GM18505 (cell line): ENCODE results near the gene DLX3.
"Not testable (repeated sequence)": the region's sequence is repeated elsewhere in the genome, so short reads cannot be mapped to it uniquely, and the experiment has no call there.

ENCODE experiments used
- ATAC-seq: cut with Tn5 transposase; IDR thresholded peaks from one replicate; pipeline ENCODE4 v1.9.1; 2021; ENCODE audit not compliant: unreplicated experiment
- POLR2A ChIP-seq: IDR thresholded peaks from 4 replicates; pipeline ENCODE4 v1.6.1; 2011; ENCODE audit warnings: borderline replicate concordance; ENCODE audit not compliant: insufficient read depth, insufficient read length; ENCODE audit errors: extremely low read depth

DLX3 gene

GRCh38 chr17:49995055-49995738 lies at the start of gene DLX3:
TSS of gene DLX3 (minus strand) at chr17:49995224. CDS start at chr17:49994998, 226 bp downstream.
- no peak for TF ChIP-seq POLR2A
- no peak for ATAC-seq

- no peak for TF ChIP-seq POLR2A
- no peak for ATAC-seq
These were observed 49.5 kb upstream of the DLX3 start for GRCh38 chr17:50044483-50044882.

GRCh38 chr17:50043290-50044148 lies 48.5 kb upstream of the DLX3 start:
- TF ChIP-seq POLR2A, result no peak

GRCh38 chr17:50042211-50042610 lies 47.2 kb upstream of the DLX3 start:
- ATAC-seq, result no peak
- no peak for TF ChIP-seq POLR2A

More at GRCh38 chr17:50043290-50044148, 48.5 kb upstream of the DLX3 start:
- no peak for ATAC-seq

- ATAC-seq, result not testable (repeated sequence)
These were observed 45.5 kb upstream of the DLX3 start for GRCh38 chr17:50040496-50040895.

- no peak for ATAC-seq
- TF ChIP-seq POLR2A, result no peak
These were observed 44.0 kb upstream of the DLX3 start for GRCh38 chr17:50039058-50039457.

- TF ChIP-seq POLR2A, result no peak
These were observed 42.5 kb upstream of the DLX3 start for GRCh38 chr17:50037321-50038107.

GRCh38 chr17:50036455-50037261 lies 41.6 kb upstream of the DLX3 start:
- no peak for TF ChIP-seq POLR2A
- no peak for ATAC-seq

More at GRCh38 chr17:50037321-50038107, 42.5 kb upstream of the DLX3 start:
- ATAC-seq, result no peak

GRCh38 chr17:50035945-50036344 lies 40.9 kb upstream of the DLX3 start:
- no peak for TF ChIP-seq POLR2A

GRCh38 chr17:50035421-50035879 lies 40.4 kb upstream of the DLX3 start:
- TF ChIP-seq POLR2A, result no peak
- no peak for ATAC-seq

More at GRCh38 chr17:50035945-50036344, 40.9 kb upstream of the DLX3 start:
- ATAC-seq, result no peak

- no peak for TF ChIP-seq POLR2A
- no peak for ATAC-seq
These were observed 39.7 kb upstream of the DLX3 start for GRCh38 chr17:50034498-50035364.

- TF ChIP-seq POLR2A, result no peak
These were observed 38.3 kb upstream of the DLX3 start for GRCh38 chr17:50033316-50033715.

More at GRCh38 chr17:50033316-50033715, 38.3 kb upstream of the DLX3 start:
- no peak for ATAC-seq
